GM12874 (cell line): Measurements from ENCODE around the gene PDE4D.
A peak's percentile ranks its signal among the peaks of the same experiment; 100 is the strongest.

Source experiments
- CTCF ChIP-seq: IDR thresholded peaks from 2 replicates; pipeline ENCODE4 v1.5.1; 2011; ENCODE audit warnings: low read depth, mild to moderate bottlenecking, control low read depth, low read length, moderate library complexity; ENCODE audit not compliant: insufficient read depth

The PDE4D gene

GRCh38 chr5:59390989-59391388 is 502.5 kb downstream of the PDE4D start:
- no peak for TF ChIP-seq CTCF

GRCh38 chr5:59390074-59390659 is 503.4 kb downstream of the PDE4D start:
- 0 out of 2 replicates have a peak, but pooled peaks have one; percentile 13 for TF ChIP-seq CTCF

- no peak for TF ChIP-seq CTCF
Measured at GRCh38 chr5:59387127-59387526, 506.4 kb downstream of the PDE4D start.

GRCh38 chr5:59385700-59386099 is 507.8 kb downstream of the PDE4D start:
- TF ChIP-seq CTCF, result no peak

GRCh38 chr5:59380350-59380951 is 513.1 kb downstream of the PDE4D start:
- TF ChIP-seq CTCF, result 0 out of 2 replicates have a peak, but pooled peaks have one; percentile 15

- TF ChIP-seq CTCF, result no peak
Measured at GRCh38 chr5:59371525-59372127, 521.9 kb downstream of the PDE4D start.

GRCh38 chr5:59368951-59369350 is 524.6 kb downstream of the PDE4D start:
- TF ChIP-seq CTCF, result no peak
